NOMO-1 treated with dmso at 0.1 percent for 144 hours (cell line): Measurements from ENCODE around the gene CACNB2.

Source experiments
- DNase-seq: peaks from one replicate; lab custom pipeline; 2025; ENCODE audit not compliant: unreplicated experiment; lab: John Stamatoyannopoulos, UW

CACNB2 gene

GRCh38 chr10:18498998-18499397 lies 358.8 kb downstream of the CACNB2 start:
- no peak for DNase-seq

DNA sequence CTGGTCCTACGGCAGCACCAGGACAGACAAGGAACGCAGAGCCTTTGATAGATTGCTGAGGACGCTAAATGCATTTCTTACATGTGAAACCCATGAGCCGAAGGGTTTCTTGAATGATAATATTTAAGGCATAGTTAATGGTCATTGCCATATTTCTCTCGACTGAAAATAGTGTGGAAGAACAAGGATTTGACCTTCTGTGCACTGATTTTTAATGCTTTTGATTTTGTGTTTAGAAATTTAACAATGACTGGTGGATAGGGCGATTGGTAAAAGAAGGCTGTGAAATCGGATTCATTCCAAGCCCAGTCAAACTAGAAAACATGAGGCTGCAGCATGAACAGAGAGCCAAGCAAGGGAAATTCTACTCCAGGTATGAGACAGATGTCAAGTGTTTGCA lies 360.4 kb downstream of the CACNB2 start:
- DNase-seq, result no peak

GRCh38 chr10:18501198-18501597 lies 361.0 kb downstream of the CACNB2 start:
- DNase-seq, result no peak

DNA sequence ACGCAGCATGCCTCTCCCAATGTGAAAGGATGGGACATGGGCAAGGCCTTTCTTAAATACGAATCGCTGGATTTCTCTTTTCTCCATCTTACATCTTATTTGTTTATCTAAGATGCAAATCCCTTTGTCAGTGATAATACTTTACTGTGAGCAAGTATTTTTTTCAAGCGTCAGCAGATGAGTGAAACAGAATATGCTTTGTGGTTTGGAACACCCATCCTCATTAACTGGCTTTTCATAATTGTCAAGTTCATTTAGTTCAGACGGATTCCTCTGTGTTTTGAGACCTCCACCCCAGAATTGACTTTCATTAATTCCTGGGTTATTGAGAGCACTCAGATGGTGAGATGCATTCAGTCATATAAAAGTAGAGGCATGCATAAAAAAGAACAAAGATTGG lies 361.4 kb downstream of the CACNB2 start:
- no peak for DNase-seq

DNA sequence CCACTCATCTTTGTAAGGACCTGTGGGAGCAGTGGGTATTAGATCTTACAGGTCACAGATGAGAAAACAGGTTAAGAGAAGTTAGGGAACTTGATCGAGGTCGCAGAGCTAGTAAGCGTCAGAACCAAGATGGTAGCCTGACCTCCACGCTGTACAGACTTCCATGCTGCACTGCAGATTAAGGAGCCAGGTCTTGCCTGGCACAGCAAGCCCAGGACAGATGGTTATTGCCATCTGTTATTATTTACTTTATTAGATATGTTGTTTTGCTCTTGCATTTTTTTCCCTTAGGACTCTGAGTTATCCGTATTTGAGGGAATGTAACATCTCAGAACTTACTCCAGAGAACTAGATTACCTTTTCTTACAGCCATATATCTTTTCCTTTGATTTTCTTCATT lies 363.9 kb downstream of the CACNB2 start:
- no peak for DNase-seq

GRCh38 chr10:18505456-18506118 lies 365.4 kb downstream of the CACNB2 start:
- DNase-seq, result no peak

DNA sequence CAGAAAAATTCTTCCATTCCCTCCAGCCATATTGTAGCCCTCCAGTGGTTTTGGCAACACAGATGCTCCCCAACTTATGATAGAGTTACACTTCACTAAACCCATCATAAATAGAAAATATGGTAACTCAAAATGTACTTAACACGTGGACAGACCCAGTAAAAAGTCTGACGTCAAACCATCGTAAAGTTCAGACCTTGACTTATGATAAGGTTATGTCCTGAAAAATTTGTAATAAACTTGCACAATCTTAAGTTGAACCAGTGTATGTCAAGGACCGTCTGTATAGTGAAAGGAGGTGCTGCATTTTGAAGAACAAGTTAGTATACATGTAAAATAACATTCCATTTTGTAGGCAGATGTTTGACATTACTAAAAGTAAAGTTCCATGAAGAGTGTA lies 368.4 kb downstream of the CACNB2 start:
- DNase-seq, result no peak

- no peak for DNase-seq
Measured at GRCh38 chr10:18514537-18514936, 374.3 kb downstream of the CACNB2 start.

DNA sequence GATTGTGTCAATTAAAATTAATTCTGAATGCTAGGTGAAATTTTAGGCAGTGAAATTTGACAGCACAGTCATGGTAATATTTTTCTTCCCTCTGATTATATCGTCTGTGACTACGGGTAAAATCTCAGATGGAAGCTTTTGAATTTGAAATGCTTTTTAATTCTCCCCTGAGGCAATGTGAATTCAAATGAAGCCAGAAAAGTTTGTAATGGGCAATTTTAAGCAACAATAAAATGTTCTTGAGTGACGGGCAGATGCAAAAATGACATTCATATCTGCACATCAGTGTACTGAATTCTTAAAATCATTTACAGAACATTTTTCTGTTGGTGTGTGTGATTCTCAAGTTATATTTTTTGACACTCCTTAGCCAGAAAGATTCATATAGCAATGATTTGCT lies 376.6 kb downstream of the CACNB2 start:
- no peak for DNase-seq

- DNase-seq, result no peak
Measured at GRCh38 chr10:18523025-18523424, 382.8 kb downstream of the CACNB2 start.

- no peak for DNase-seq
Measured at GRCh38 chr10:18523858-18524257, 383.6 kb downstream of the CACNB2 start.

DNA sequence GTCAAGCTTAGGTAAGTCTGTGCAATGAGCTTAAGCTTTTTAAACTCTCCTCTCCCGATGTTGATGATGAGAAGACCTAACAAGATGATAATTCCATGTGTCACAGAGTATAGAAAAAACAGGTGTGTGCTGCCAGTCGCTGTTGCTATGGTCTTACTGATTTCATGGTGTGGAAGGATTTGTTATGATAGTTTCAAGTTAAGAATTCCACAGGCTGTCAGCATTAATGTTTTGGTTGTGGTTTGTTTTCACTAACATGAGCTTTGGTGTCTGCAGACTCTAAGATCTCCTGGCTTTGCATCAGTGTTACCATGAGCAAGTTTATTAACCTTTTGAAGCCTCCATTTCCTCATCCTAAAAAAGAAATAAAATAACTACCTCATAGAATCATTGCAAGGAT lies 387.5 kb downstream of the CACNB2 start:
- DNase-seq, result no peak

DNA sequence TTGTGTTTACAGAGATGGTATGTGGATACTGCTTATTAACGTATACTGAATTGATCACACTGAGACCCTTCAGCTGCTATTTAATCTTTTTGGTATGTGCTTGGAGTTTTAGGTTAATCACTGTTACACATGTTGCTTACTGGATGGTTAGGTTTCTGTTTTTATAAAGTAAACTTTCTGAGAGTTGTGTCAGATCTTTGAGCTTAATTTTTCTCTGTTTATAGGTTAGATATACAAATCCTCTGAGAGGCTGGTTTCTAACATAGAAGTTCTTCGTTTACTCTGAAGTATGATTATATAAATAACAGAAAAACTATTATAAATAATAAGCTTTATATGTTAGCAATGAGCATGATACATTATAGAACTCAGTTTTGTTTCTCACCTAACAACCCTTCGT lies 388.1 kb downstream of the CACNB2 start:
- no peak for DNase-seq

- no peak for DNase-seq
Measured at GRCh38 chr10:18532881-18533535, 392.8 kb downstream of the CACNB2 start.

DNA sequence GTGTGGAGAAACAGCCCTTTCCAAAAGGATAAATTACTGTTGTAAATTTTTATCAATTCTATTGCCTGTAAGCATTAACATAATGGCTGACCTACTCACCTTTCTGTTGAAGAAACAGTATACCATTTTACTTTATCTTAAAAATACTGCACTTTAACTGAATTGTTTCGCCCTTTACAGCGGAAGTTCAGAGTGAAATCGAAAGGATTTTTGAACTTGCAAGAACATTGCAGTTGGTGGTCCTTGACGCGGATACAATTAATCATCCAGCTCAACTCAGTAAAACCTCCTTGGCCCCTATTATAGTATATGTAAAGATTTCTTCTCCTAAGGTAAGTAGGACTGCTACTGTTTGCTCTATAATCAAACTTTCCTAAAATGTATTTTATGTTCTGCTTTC lies 393.7 kb downstream of the CACNB2 start:
- DNase-seq, result no peak

DNA sequence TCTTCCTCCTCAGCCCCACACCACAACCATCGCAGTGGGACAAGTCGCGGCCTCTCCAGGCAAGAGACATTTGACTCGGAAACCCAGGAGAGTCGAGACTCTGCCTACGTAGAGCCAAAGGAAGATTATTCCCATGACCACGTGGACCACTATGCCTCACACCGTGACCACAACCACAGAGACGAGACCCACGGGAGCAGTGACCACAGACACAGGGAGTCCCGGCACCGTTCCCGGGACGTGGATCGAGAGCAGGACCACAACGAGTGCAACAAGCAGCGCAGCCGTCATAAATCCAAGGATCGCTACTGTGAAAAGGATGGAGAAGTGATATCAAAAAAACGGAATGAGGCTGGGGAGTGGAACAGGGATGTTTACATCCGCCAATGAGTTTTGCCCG lies 399.1 kb downstream of the CACNB2 start:
- DNase-seq, result no peak

GRCh38 chr10:18540195-18540594 lies 400.0 kb downstream of the CACNB2 start:
- no peak for DNase-seq

DNA sequence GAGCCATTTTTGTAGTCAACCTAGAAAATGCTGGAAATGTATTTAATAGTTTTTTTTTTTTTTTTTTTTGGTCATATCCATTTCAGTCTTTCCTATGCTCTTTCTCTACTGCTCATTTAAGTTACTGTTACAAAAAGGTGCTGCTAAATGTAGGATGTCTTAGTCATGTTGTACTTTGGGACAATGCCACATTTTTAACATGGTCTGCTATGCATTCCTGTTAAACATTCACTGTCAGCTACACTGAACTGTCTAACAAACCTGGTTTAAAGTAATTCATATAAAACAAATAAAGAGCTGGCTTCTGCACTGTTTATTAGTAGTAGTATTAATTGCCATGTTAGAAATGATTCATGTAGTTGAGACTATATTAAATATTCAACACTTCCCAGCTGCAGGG lies 402.6 kb downstream of the CACNB2 start:
- DNase-seq, result no peak

GRCh38 chr10:18545621-18546305 lies 405.5 kb downstream of the CACNB2 start:
- no peak for DNase-seq

DNA sequence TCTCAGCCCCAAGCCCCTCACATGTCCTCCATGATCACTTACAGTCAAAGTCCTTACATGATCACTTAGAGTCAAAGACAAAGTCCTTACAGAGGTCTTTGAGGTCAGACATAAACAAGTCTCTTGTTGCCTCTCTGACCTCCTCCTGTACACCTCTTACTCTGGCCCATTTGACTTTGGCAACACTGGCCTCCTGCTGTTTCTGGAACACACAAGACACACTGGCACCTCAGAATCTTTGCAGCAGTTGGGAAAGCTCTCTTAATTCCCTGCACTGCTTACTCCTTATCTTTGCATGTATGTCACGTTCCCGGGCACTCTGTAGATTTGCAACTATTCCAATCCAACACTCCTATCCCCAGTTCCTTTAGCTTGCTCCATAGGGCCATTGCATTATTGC lies 408.9 kb downstream of the CACNB2 start:
- DNase-seq, result no peak

- no peak for DNase-seq
Measured at GRCh38 chr10:18551473-18551872, 411.2 kb downstream of the CACNB2 start.

- DNase-seq, result no peak
Measured at GRCh38 chr10:18554479-18554878, 414.3 kb downstream of the CACNB2 start.
